ENCODE data around the gene MAP3K12.

The MAP3K12 gene

DNA sequence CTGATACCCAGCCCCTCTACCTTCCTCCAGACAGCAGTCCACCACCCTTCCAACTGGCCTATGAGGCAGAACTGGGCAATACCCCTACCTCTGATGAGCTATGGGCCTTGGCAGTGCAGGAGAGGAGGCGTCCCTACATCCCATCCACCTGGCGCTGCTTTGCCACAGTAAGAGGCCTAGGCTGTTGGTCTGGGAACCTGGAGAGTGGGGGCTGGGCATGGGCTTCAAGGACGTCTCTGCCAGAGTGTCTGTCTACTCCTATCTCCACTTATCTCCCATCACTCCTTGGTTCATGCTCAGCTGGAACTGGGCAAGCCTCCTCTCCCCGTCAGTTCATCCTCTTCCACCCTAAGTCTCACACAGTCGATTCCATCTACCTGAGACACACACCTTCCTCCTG lies 69.1 kb downstream of the MAP3K12 start:
- DNase-seq, result no peak
